OCI-LY7 (cell line): ENCODE data around the gene CDK14. TPM values are rescaled to one million over a fixed set of nuclear protein-coding genes. Genes with fewer than 3 reads are reported as not detected.
A peak's percentile ranks its signal among the peaks of the same experiment; 100 is the strongest.

ENCODE experiments used
- BruUV-seq: library from RNA; stranded (reverse); fragments of 400-500 nt; replicated peaks from 2 replicates; lab custom pipeline; 2021; lab: Mats Ljungman, UMichigan
- CTCF ChIA-PET: fragments of 300-600 bp; sonication (Branson Sonifier 250); formaldehyde crosslinking; loops from one replicate; lab custom pipeline; 2022; ENCODE audit warnings: antibody characterized with exemption; ENCODE audit not compliant: unreplicated experiment; lab: Charles Lee
- POLR2A ChIA-PET: fragments of 300-600 bp; sonication (Branson Sonifier 250); formaldehyde crosslinking; loops from one replicate; lab custom pipeline; 2022; ENCODE audit warnings: antibody characterized with exemption; lab: Charles Lee
- DNase-seq: peaks from one replicate; pipeline ENCODE4 v3.0.0-alpha.2; 2015; ENCODE audit warnings: low spot score
- H2AFZ ChIP-seq: fragments of 200-600 bp; sonication (generic), shearing (Covaris generic); 2 replicates; pipeline ENCODE4 v1.6.1; 2014; ENCODE audit warnings: mild to moderate bottlenecking, antibody characterized with exemption, low read length, moderate library complexity
- H3K27ac ChIP-seq: fragments of 200-600 bp; sonication (generic); 2 replicates; pipeline ENCODE4 v1.5.1; 2014; ENCODE audit warnings: mixed run types, low read depth, mild to moderate bottlenecking, moderate library complexity, low read length, inconsistent platforms; ENCODE audit not compliant: poor library complexity, severe bottlenecking
- H3K36me3 ChIP-seq: fragments of 200-600 bp; sonication (generic); 2 replicates; pipeline ENCODE4 v1.6.1; 2014; ENCODE audit warnings: mild to moderate bottlenecking, antibody characterized with exemption, low read length, moderate library complexity, mixed read lengths; ENCODE audit not compliant: insufficient read depth
- H3K4me1 ChIP-seq: fragments of 200-600 bp; sonication (generic); 2 replicates; pipeline ENCODE4 v1.5.1; 2014; ENCODE audit warnings: mild to moderate bottlenecking, low read length; ENCODE audit not compliant: insufficient read depth, poor library complexity, severe bottlenecking
- H3K4me2 ChIP-seq: fragments of 200-600 bp; sonication (generic); 2 replicates; pipeline ENCODE4 v1.6.1; 2014; ENCODE audit warnings: mild to moderate bottlenecking, low read length
- H3K4me3 ChIP-seq: fragments of 200-600 bp; sonication (generic); 2 replicates; pipeline ENCODE4 v1.5.1; 2014; ENCODE audit warnings: mild to moderate bottlenecking, low read depth, low read length; ENCODE audit not compliant: poor library complexity, severe bottlenecking
- H3K79me2 ChIP-seq: fragments of 200-600 bp; sonication (generic); 2 replicates; pipeline ENCODE4 v1.6.1; 2016; ENCODE audit warnings: low read depth, mild to moderate bottlenecking, low read length, moderate library complexity, mixed read lengths; ENCODE audit not compliant: insufficient read depth
- H3K9me2 ChIP-seq: fragments of 200-600 bp; sonication (generic); 2 replicates; pipeline ENCODE4 v1.6.1; 2016; ENCODE audit warnings: mild to moderate bottlenecking, low read length, mixed read lengths; ENCODE audit not compliant: insufficient read depth
- H3K9me3 ChIP-seq: fragments of 200-600 bp; sonication (generic); 2 replicates; pipeline ENCODE4 v1.6.1; 2014; ENCODE audit warnings: mild to moderate bottlenecking, mixed run types, low read length, mixed read lengths
- H4K20me1 ChIP-seq: fragments of 200-600 bp; sonication (generic); 2 replicates; pipeline ENCODE4 v1.6.1; 2014; ENCODE audit warnings: mild to moderate bottlenecking, antibody characterized with exemption, low read length, moderate library complexity, mixed read lengths; ENCODE audit not compliant: insufficient read depth
- EZH2phosphoT487 ChIP-seq: fragments of 200-600 bp; sonication (generic); IDR thresholded peaks from 2 replicates; pipeline ENCODE4 v1.6.1; 2018; ENCODE audit warnings: low read depth, borderline replicate concordance, mild to moderate bottlenecking, mixed run types, antibody characterized with exemption, low read length, moderate library complexity, mixed read lengths
- intact Hi-C: fragments of 100-400 bp; cut with micrococcal nuclease; formaldehyde crosslinking; loops from one replicate; pipeline ENCODE4 v1.10.0; 2022; ENCODE audit not compliant: unreplicated experiment
- total RNA-seq, 2 experiments: library from RNA; depleted of rRNA in 1 of 2; stranded (reverse); fragments of >200 nt in 1 of 2; shearing (Covaris generic) in 1 of 2; gene quantifications; 2 replicates each; pipeline ENCODE4 v1.2.3, GENCODE V29; 2014 to 2022
- TF ChIP-seq, protein P1 (sequence below): fragments of 200-600 bp; sonication (generic); conservative IDR thresholded peaks from 2 replicates; pipeline ENCODE4 v1.5.1; 2014; ENCODE audit warnings: mild to moderate bottlenecking, antibody characterized with exemption, low read length, moderate library complexity, mixed read lengths

The CDK14 gene
- total RNA-seq, 2 experiments from 2014 or later, result 90.7 to 111 TPM

DNA sequence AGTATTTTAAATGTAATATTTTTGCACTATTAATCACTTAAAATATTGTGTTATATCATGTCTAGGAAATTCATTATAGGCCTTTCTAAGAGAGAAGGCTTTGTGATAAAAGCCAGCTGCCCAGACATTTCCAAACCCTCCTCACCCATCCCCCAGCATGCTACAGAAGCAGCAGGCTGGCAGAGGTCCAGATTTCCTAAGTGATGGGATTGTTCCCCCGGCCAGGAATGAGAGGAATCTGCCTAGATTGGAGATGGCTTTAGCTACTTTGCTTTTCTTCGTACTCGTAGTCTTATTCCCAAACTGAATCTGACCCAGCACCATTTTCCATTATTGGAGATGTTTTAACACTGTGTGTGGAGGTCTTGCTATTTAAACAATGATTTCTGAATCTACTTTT, 29.4 kb downstream of the CDK14 start:
- Histone ChIP-seq H2AFZ (no peak overlapping the region), H3K4me1 (no peaks in the 10 kb centered on the region), H3K9me2 (no peaks in the 10 kb centered on the region), H3K4me2 (no peak overlapping the region), H3K9me3 (no peaks in the 10 kb centered on the region), H3K27ac (no peak overlapping the region), H3K79me2 (no peaks in the 10 kb centered on the region), H3K4me3 (no peak overlapping the region), H4K20me1 (no peaks in the 10 kb centered on the region), H3K36me3 (no peaks in the 10 kb centered on the region)
- CTCF ChIA-PET, result no interaction called here
- intact Hi-C loops, result no loop called here
- no TSS peak for BruUV-seq
- POLR2A ChIA-PET, result no interaction called here
- no peak for DNase-seq
- TF ChIP-seq, protein P1, sequence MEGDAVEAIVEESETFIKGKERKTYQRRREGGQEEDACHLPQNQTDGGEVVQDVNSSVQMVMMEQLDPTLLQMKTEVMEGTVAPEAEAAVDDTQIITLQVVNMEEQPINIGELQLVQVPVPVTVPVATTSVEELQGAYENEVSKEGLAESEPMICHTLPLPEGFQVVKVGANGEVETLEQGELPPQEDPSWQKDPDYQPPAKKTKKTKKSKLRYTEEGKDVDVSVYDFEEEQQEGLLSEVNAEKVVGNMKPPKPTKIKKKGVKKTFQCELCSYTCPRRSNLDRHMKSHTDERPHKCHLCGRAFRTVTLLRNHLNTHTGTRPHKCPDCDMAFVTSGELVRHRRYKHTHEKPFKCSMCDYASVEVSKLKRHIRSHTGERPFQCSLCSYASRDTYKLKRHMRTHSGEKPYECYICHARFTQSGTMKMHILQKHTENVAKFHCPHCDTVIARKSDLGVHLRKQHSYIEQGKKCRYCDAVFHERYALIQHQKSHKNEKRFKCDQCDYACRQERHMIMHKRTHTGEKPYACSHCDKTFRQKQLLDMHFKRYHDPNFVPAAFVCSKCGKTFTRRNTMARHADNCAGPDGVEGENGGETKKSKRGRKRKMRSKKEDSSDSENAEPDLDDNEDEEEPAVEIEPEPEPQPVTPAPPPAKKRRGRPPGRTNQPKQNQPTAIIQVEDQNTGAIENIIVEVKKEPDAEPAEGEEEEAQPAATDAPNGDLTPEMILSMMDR, result no peak
- no peak for TF ChIP-seq EZH2phosphoT487

DNA sequence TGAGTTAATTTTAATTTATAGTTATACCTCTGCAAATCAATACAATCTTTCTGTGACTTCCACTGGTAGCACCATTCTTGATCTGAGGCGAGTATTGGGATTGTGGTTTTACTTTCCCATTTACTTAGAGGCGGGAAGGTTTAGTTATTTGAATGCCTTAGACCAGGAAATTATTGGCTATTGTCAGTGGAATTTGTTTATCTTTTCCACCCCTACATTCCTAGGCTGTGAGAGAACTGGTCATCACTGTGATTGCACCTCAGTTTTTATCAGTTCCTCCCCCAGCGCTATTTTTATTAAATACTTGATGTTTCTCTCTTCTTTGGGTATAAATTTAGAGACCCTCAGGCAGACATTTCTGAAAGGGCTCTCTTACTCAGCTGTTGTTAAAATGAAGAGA, 29.9 kb downstream of the CDK14 start:
- H3K79me2 ChIP-seq, result no peaks in the 10 kb centered on the region
- no peaks in the 10 kb centered on the region for H3K9me2 ChIP-seq
- intact Hi-C loops, result no loop called here
- H3K36me3 ChIP-seq, result no peaks in the 10 kb centered on the region
- no peak for TF ChIP-seq EZH2phosphoT487
- TF ChIP-seq, protein P1, result no peak
- no peak overlapping the region for H3K4me2 ChIP-seq
- H3K4me3 ChIP-seq, result no peak overlapping the region
- no peak overlapping the region for H3K27ac ChIP-seq
- H4K20me1 ChIP-seq, result no peaks in the 10 kb centered on the region
- BruUV-seq, result no TSS peak
- DNase-seq, result no peak
- no peaks in the 10 kb centered on the region for H3K9me3 ChIP-seq
- CTCF ChIA-PET, result no interaction called here
- POLR2A ChIA-PET, result no interaction called here
- H3K4me1 ChIP-seq, result no peaks in the 10 kb centered on the region
- H2AFZ ChIP-seq, result no peak overlapping the region

DNA sequence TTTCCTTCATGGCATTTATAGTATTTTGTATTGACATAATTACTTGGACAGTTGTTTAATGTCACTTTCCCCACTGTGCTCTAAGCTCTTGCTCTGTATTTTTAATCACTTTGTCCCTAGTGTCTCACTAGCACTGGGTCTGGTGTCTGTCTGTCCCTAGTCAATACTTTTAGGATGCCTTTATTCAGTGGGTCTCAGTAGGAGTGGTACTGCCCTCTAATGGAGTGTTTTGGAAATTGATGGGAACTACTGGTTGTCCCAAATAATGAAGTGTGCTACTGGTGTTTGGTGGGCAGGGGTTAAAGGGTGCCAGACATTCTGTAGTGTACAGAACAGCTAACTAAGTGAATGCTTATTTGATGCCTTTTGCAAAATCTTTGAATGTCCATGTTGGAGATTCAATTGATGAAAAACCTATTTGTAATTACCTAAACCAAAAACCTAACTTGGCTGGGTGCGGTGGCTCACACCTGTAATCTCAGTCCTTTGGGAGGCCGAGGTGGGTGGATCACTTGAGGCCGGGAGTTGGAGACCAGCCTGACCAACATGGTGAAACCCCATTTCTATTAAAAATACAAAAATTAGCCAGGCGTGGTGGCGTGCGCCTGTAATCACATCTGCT, 33.3 kb downstream of the CDK14 start:
- Histone ChIP-seq H3K4me1 (no peaks in the 10 kb centered on the region), H2AFZ (no peak overlapping the region), H3K4me3 (no peak overlapping the region), H3K27ac (no peak overlapping the region), H3K4me2 (no peak overlapping the region), H3K36me3 (no peaks in the 10 kb centered on the region), H3K79me2 (no peaks in the 10 kb centered on the region), H3K9me2 (no peaks in the 10 kb centered on the region), H4K20me1 (no peaks in the 10 kb centered on the region), H3K9me3 (no peaks in the 10 kb centered on the region)
- intact Hi-C loops, result loop anchor here (2.0 kb wide), 1 partner anchor 175 kb away; no protein-coding TSS in a partner anchor
- ChIA-PET CTCF (no interaction called here), POLR2A (interaction anchor here (0.7 kb wide), 1 partner anchor 1043 kb away, joined by 3 read pairs; no protein-coding TSS in a partner anchor)
- no TSS peak for BruUV-seq
- TF ChIP-seq EZH2phosphoT487, result no peak
- TF ChIP-seq, protein P1, result peak; percentile 84
- peak; percentile 49 for DNase-seq
